ENCODE measurements around the gene MYO1B.

- TF ChIP-seq CTCF (IDR thresholded peaks at IDR 0.05) (no peak), EP300 (IDR thresholded peaks at IDR 0.05) (no peak), POLR2A (IDR thresholded peaks at IDR 0.05) (no peak)
Measured at GRCh38 chr2:191199929-191200512, 45.2 kb upstream of the MYO1B start.

Measured in upper lobe of left lung (tissue), 4 donors.